ENCODE data around the gene BMPR1B. TPM values are rescaled to one million over a fixed set of nuclear protein-coding genes. Genes with fewer than 3 reads are reported as not detected.

Gene BMPR1B
- total RNA-seq, 1 experiment from 2014 or later = not detected

DNA sequence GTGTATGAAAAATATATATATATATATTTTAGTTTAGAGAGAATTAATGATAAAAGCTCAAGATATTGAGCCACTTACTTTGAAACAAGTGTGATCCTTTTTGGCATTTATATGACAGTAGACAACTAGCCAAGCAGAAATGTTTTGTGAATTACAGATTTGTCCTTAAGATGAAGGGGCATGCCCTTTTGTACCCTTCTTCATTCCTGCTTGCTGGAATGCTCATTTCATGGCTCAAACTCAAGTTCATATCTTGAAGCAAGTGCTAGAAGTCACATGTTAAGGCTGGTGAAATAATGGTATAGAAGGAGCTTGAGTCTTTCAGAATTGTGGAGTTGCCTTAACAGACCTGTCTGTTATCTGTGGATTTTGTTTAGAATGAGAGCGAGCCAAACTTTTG lies 203.0 kb downstream of the BMPR1B start:
- DNase-seq (ENCODE audit: low read depth) = no peak

DNA sequence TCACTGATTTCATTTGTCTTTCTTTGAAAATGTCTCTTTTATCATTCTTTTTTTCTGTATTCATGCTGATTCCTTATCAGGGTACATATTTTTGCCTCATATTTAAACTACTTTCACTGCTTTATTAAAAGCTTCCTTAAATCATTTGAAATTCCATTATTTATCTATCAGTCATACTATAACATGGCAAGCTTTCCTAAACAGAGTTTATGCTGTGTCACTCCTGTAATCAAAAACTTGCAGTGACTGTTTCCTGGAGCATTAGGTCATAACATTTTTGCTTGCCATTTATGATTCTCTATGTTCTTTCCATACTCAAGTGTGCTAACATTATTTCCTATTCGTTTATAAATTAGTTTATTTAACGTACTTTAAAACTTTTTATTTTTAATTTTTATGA lies 203.7 kb downstream of the BMPR1B start:
- no peak for DNase-seq (ENCODE audit: low read depth)

DNA sequence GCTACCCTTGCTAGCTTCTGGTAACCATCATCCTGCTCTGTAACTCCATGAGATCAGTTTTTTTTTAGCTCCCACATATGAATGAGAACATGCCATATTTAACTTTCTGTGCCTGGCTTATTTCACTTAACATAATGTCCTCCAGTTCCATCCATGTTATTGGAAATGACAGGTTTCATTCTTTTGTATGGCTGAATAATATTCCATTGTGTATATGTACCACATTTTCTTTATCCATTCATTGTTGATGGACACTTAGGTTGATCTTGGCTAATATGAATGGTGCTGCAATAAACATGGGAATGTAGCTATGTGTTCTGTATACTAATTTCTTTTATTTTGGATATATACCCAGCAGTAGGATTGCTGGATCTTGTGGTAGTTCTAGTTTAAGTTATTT lies 204.7 kb downstream of the BMPR1B start:
- DNase-seq (ENCODE audit: low read depth) = no peak

GRCh38 chr4:94965852-94966251 lies 208.1 kb downstream of the BMPR1B start:
- no peak for DNase-seq (ENCODE audit: low read depth)

DNA sequence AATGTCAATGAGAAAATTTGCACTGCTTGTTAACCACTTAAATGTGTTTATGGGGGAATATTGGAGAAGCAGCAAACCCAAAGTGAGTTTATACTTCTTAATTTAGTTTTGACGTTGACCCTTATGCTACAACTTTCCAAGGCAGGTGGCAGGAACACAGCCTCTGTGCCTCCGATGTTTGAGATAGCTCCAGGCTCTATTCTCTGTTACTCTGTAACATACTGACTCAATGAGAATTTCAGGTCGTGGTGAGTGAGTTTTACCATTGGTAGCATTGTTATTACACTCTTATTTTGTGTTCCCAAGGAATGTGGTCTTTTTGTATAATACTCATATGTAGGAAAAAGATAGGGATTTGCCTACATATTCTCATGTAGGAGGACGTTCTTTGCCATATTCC lies 210.7 kb downstream of the BMPR1B start:
- DNase-seq (ENCODE audit: low read depth) = no peak

DNA sequence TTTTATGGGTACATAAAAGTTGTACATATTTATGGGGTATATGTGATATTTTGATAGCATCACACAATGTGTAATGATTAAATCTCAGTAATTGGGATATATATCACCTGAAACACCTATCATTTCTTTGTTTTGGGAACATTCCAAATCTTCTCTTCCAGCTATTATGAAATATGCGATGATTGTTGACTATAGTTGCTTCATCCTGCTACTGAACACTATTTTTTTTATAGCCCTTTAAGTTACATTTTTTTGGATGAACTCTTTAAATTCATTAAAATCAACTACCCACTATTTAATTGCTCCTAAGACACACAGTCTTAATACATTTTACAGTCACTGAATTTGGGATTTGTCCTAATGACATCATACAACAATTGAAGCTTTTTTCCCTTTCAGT lies 212.9 kb downstream of the BMPR1B start:
- DNase-seq (ENCODE audit: low read depth) = no peak

- DNase-seq (ENCODE audit: low read depth) = no peak
Measured at GRCh38 chr4:94974773-94975172, 217.0 kb downstream of the BMPR1B start.

GRCh38 chr4:94976371-94977011 lies 218.7 kb downstream of the BMPR1B start:
- no peak for DNase-seq (ENCODE audit: low read depth)

DNA sequence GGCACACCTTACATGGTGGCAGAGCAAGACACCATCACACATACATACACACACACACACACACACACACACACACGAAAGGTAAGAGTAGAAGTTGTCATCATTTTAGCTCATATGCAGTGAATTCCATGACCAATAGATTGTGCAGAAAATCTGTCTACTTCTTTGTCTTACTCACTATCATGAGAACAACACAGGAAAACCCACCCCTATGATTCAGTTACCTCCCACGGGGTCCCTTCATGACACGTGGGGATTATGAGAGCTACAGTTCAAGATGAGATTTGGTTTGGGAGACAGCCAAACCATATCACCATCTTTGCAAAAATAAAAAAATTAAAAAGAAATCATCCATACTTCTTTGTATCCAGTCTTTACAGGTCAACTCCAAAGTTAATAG lies 221.1 kb downstream of the BMPR1B start:
- no peak for DNase-seq (ENCODE audit: low read depth)

DNA sequence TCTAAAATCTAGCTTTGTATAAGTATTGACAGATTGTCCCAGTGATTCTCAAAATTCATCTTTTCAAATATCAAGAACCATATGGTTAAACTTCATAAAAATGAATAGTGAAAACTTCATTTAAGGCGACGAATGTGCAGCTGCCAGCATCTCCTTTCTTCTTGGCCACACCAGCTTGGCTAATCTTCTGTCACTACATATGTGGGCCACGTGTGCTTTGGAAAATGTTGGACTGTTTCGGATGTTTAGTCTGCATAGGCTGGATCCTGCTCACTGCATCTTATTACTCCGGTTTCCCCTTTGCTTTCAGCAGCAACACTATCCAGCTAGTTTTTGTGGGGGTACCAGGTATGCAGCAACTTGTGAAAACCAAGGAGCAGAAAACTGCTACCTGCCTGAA lies 221.9 kb downstream of the BMPR1B start:
- no peak for DNase-seq (ENCODE audit: low read depth)

DNA sequence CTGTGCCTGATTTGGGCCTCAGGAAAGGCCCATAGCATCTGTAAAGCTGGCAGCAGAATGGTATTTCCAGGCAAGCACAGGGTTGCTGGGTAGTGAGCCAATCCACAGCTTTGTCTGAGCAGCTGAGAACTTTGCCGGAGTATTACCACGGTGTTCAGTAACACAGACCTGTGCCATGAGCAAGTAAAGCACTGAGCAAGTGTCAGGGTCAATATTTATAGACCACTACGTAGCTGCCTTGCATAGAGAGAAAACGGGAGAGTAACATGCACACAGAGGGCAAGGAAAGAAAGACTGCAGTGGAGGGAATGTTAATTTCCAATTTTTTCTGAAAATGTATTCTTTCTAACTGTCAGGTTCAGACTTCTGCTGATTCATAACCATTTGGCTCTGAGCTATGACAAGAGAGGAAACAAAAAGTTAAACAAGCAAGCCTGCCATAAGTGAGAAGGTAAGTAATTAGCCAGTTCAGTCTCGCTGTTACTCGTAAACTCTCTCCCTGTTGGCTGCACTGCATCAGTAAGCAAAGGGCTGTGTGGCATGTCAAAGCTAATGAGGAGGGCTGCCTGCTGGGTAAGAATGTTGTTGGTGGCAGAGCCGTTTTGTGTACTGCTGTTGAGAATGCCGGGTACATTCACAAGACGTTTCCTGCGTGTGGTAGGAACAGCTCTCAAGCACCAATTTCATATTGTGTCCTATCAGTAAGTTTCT lies 238.1 kb downstream of the BMPR1B start:
- no peak for DNase-seq (ENCODE audit: low read depth)

GRCh38 chr4:95000076-95000648 lies 242.4 kb downstream of the BMPR1B start:
- DNase-seq (ENCODE audit: low read depth) = no peak

- DNase-seq (ENCODE audit: low read depth) = no peak
Measured at GRCh38 chr4:95004912-95005311, 247.2 kb downstream of the BMPR1B start.

GRCh38 chr4:95007998-95008397 lies 250.2 kb downstream of the BMPR1B start:
- no peak for DNase-seq (ENCODE audit: low read depth)

DNA sequence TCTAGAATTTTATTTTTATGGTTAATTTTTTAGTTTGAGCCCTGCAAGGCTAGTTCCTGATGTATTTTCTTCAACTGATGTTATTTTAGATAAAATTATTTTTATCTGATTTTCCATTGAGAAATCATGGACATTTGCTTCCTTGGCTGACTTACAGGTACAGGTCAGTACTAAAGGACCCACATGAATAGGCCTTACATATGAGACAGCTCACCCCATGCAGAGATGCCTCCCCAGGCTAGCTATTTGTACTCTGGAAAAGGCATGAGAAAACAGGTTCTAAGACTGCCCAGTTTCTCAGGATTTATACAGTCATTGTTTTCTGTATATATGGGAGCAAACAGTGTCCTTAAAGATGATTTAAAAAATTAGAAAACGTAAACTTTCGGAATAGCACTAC lies 255.5 kb downstream of the BMPR1B start:
- no peak for DNase-seq (ENCODE audit: low read depth)

DNA sequence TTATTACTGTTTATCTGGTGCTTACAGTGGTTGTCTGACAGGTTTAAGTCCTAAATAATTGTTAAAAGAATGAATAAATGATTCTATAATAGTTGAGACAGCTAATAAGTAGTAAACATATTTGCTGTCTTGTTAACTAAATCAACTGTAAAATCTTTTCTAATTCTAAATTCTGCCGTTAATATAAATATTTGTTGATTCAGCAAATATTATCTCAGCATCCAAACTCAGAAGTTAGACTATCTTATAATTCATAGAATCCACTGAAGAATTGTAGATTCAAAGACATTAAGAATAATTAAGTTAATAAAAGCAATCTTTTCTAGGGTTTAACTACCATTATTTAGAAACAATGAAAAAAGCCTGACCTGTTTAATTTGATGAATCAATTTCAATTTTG lies 256.3 kb downstream of the BMPR1B start:
- DNase-seq (ENCODE audit: low read depth) = no peak

GRCh38 chr4:95017305-95018064 lies 259.7 kb downstream of the BMPR1B start:
- DNase-seq (ENCODE audit: low read depth) = no peak

- no peak for DNase-seq (ENCODE audit: low read depth)
Measured at GRCh38 chr4:95018785-95019184, 261.0 kb downstream of the BMPR1B start.

DNA sequence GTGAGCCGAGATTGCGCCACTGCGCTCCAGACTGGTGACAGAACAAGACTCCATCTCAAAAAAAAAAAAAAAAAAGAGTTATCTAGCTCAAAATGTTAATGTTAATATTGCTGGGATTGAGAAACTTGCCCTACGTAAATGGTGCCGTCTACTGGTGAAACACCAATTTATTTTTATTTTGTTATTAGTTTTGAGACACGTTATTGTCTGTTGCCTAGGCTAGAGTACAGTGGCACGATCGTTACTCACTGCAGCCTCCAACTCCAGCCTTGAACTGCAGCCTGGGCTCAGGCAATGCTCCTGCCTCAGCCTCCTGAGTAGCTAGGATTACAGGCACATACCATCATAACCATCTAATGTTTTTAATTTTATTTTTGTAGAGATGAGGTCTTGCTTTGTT lies 262.8 kb downstream of the BMPR1B start:
- DNase-seq (ENCODE audit: low read depth) = no peak

- no peak for DNase-seq (ENCODE audit: low read depth)
Measured at GRCh38 chr4:95021099-95021498, 263.3 kb downstream of the BMPR1B start.

- no peak for DNase-seq (ENCODE audit: low read depth)
Measured at GRCh38 chr4:95023110-95023509, 265.4 kb downstream of the BMPR1B start.

GRCh38 chr4:95027905-95028618 lies 270.3 kb downstream of the BMPR1B start:
- DNase-seq (ENCODE audit: low read depth) = no peak

All from RPMI7951 (cell line).